ENCODE data around the gene AKAP4. TPM values are rescaled to one million over a fixed set of nuclear protein-coding genes. Genes with fewer than 3 reads are reported as not detected.
A peak's percentile ranks its signal among the peaks of the same experiment; 100 is the strongest.

The AKAP4 gene
- total and polyA plus RNA-seq, 8 donors = not detected

- Histone ChIP-seq H3K36me3 (no peaks in the 10 kb centered on the region), H3K9me3 (no peaks in the 10 kb centered on the region), H3K27me3 (peaks cover 0 to 4% (median 0%) of the 10 kb centered on the region in 4 donors), H3K27ac (no peak overlapping the region), H3K4me1 (no peaks in the 10 kb centered on the region), H3K4me3 (no peak overlapping the region)
- intact Hi-C loops (cut with DNase I) = no loop called here
- DNase-seq (no peak), FAIRE-seq (no peak), ATAC-seq (peak in 3 of 4 donors; percentile 38 to 59 (median 50))
- TF ChIP-seq CTCF (IDR thresholded peaks at IDR 0.05) = no peak
- 36 to 43% methylated on average over 10 of the region's 10 CpGs for WGBS, 2 donors
These were observed 20.5 kb downstream of the AKAP4 start for GRCh38 chrX:50180073-50180940.

- 75 to 79% methylated on average over 3 of the region's 3 CpGs for WGBS, 2 donors
- intact Hi-C loops (cut with DNase I) = no loop called here
These were observed 31.1 kb downstream of the AKAP4 start for GRCh38 chrX:50169717-50170116.

DNA sequence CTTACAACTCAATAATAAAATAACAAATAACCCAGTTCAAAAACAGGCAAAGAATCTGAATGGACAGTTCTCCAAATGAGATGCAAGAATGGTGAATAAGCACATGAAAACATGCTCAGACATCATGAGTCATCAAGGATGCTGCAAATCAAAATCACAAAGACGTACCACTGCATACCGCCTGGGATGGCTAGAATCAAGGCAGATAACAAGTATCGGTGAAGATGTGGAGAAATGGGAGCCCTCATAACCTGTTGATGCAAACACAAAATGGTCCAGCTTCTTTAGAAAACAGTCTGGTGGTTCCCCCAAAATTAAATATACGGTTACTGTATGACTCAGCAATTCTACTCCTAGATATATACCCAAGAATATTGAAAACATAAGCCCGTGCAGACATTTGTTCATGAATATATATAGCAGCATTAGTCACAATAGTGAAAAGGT is 32.5 kb downstream of the AKAP4 start:
- DNase-seq = no peak
- Histone ChIP-seq H3K27ac (no peak overlapping the region), H3K9me3 (no peaks in the 10 kb centered on the region), H3K4me3 (no peak overlapping the region), H3K36me3 (no peaks in the 10 kb centered on the region), H3K27me3 (no peaks in the 10 kb centered on the region), H3K4me1 (no peaks in the 10 kb centered on the region)
- FAIRE-seq = no peak
- ATAC-seq = no peak
- 68 to 80% methylated on average over 5 of the region's 5 CpGs for WGBS, 2 donors
- TF ChIP-seq CTCF (IDR thresholded peaks at IDR 0.05) = no peak
- intact Hi-C loops (cut with DNase I) = no loop called here

More at GRCh38 chrX:50169717-50170116, 31.1 kb downstream of the AKAP4 start:
- no peak for TF ChIP-seq CTCF (IDR thresholded peaks at IDR 0.05)
- ATAC-seq (no peak), DNase-seq (no peak), FAIRE-seq (no peak)
- H3K4me1 ChIP-seq = no peaks in the 10 kb centered on the region
- H3K4me3 ChIP-seq = no peak overlapping the region
- H3K36me3 ChIP-seq = no peaks in the 10 kb centered on the region
- no peak overlapping the region for H3K27ac ChIP-seq
- no peaks in the 10 kb centered on the region for H3K27me3 ChIP-seq
- H3K9me3 ChIP-seq = no peaks in the 10 kb centered on the region

DNA sequence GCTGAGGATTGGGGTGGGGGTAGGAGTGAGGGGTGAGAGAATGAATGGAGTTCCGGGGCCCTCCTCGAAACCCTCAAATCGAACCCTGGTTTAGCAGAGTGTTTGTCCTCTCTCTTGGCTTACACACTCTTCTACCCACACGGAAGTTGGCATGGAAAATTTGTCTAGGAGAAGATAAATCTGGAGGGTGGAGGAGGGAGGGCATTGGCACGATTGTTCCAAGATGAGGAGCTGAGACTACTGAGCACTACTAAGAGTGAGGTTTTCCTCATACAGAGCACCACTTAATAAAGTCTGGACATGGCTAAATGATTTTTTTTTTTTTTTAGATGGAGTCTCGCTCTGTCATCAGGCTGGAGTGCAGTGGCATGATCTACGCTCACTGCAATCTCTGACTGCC is 33.4 kb downstream of the AKAP4 start:
- Histone ChIP-seq H3K27me3 (no peaks in the 10 kb centered on the region), H3K4me3 (no peak overlapping the region), H3K4me1 (no peaks in the 10 kb centered on the region), H3K36me3 (no peaks in the 10 kb centered on the region), H3K9me3 (no peaks in the 10 kb centered on the region), H3K27ac (no peak overlapping the region)
- intact Hi-C loops (cut with DNase I) = no loop called here
- whole genome bisulfite sequencing, 2 donors = 43 to 46% methylated on average over 7 of the region's 7 CpGs
- ATAC-seq = peak in 3 of 4 donors; percentile 70 to 78 (median 75)
- FAIRE-seq = no peak
- peak in 2 of 6 donors; percentile 3 to 9 for DNase-seq
- TF ChIP-seq CTCF (IDR thresholded peaks at IDR 0.05) = no peak

DNA sequence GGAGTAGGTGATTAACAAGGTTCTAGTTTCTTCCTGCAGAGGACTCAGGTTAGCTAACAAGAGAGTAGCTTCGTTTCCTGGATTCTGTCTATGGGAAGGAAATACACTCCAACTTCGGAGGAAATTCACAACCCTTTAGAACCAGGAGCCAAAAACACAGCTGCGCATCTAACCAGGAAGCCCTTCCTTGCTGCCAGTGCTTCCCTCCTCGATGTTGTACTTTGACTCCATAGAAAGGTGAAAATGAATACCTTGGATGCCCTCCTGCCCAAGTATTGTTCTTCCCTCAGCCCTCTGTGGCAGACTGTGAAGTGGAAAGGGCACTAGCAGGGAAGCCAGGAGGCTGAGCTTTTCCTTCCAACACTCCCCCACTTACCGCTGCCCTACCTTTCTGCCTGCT is 35.1 kb downstream of the AKAP4 start:
- Histone ChIP-seq H3K9me3 (no peaks in the 10 kb centered on the region), H3K4me1 (no peaks in the 10 kb centered on the region), H3K4me3 (no peak overlapping the region), H3K27me3 (no peaks in the 10 kb centered on the region), H3K27ac (no peak overlapping the region), H3K36me3 (no peaks in the 10 kb centered on the region)
- ATAC-seq (no peak), DNase-seq (no peak), FAIRE-seq (no peak)
- WGBS, 2 donors = 69 to 78% methylated on average over 5 of the region's 5 CpGs
- intact Hi-C loops (cut with DNase I) = no loop called here
- TF ChIP-seq CTCF (IDR thresholded peaks at IDR 0.05) = no peak

Measured in pancreas (tissue), 10 donors.